Esophagus muscularis mucosa (tissue), 4 donors: ENCODE results near the gene CNN3. TPM values are rescaled to one million over a fixed set of nuclear protein-coding genes. Genes with fewer than 3 reads are reported as not detected.

Experiments used
- DNase-seq: peaks from one replicate; pipeline ENCODE4 v3.0.0-alpha.2; 2017; ENCODE audit errors: extremely low spot score
- H3K27ac ChIP-seq, 4 donors: fragments of 200-600 bp; sonication (generic); replicated peaks in 1 of 4; 1 replicate in 3 of 4; 2 replicates in 1 of 4; pipeline ENCODE4 v1.5.1; 2016 to 2019; ENCODE audit warnings: mild to moderate bottlenecking in 1 of 4
- H3K27me3 ChIP-seq, 4 donors: fragments of 200-600 bp; sonication (generic); one replicate each; pipeline versions ENCODE4 v1.5.1 to v1.6.0; 2016 to 2019
- H3K36me3 ChIP-seq, 4 donors: fragments of 200-600 bp; sonication (generic); one replicate each; pipeline ENCODE4 v1.5.1; 2016 to 2019
- H3K4me1 ChIP-seq, 4 donors: fragments of 200-600 bp; sonication (generic); one replicate each; pipeline ENCODE4 v1.5.1; 2016 to 2019
- H3K4me3 ChIP-seq, 4 donors: fragments of 200-600 bp; sonication (generic); 1 replicate in 2 of 4; 2 replicates in 2 of 4; pipeline ENCODE4 v1.5.1; 2016 to 2019; ENCODE audit warnings: mild to moderate bottlenecking in 4 of 4, moderate library complexity in 1 of 4
- H3K9me3 ChIP-seq, 4 donors: fragments of 200-600 bp; sonication (generic); 1 replicate in 3 of 4; 2 replicates in 1 of 4; pipeline ENCODE4 v1.5.1; 2016 to 2019
- CTCF ChIP-seq, 3 experiments: fragments of 200-600 bp in 2 of 3; fragments of 450-650 bp in 1 of 3; sonication (generic) in 2 of 3; IDR thresholded peaks; one replicate each; pipeline ENCODE4 v1.5.1; 2017 to 2019; ENCODE audit warnings: antibody characterized with exemption in 3 of 3, mild to moderate bottlenecking in 2 of 3, moderate library complexity in 1 of 3
- EP300 ChIP-seq: sonication (generic); formaldehyde crosslinking; IDR thresholded peaks from one replicate; pipeline ENCODE4 v1.6.1; 2017; ENCODE audit warnings: antibody characterized with exemption
- POLR2A ChIP-seq: fragments of 450-650 bp; IDR thresholded peaks from one replicate; pipeline ENCODE4 v1.6.1; 2017; ENCODE audit warnings: antibody characterized with exemption, moderate library complexity, mild to moderate bottlenecking, low read depth
- POLR2AphosphoS5 ChIP-seq, 2 donors: sonication (generic); formaldehyde crosslinking; IDR thresholded peaks; one replicate each; pipeline ENCODE4 v1.6.1; 2017; ENCODE audit warnings: antibody characterized with exemption in 2 of 2
- WGBS: methylation state at CpG from one replicate; pipeline ENCODE4 v1.1.5; 2018; 5-methylcytosine and 5-hydroxymethylcytosine counted together
- intact Hi-C: fragments of 100-400 bp; cut with DNase I; formaldehyde crosslinking; loops from one replicate; pipeline ENCODE4 v1.15.1; 2023
- total RNA-seq, 4 donors: library from RNA; depleted of rRNA; stranded (reverse); fragments of >200 nt; gene quantifications; one replicate each; pipeline versions ENCODE4 v1.1.0 to v1.2.1, GENCODE V29; 2016

The CNN3 gene
- total RNA-seq, 4 donors from 2014 or later, result 140 to 268 (median 194) TPM

- DNase-seq, result no peak
- H3K4me1 ChIP-seq, result peaks cover 0 to 97% (median 91%) of the 10 kb centered on the region in 4 donors
- H3K36me3 ChIP-seq, result peaks cover 0 to 46% (median 17%) of the 10 kb centered on the region in 4 donors
- H3K9me3 ChIP-seq, result no peaks in the 10 kb centered on the region
- peak overlapping the region; percentile 25 to 48 (median 29) for H3K27ac ChIP-seq
- no peaks in the 10 kb centered on the region for H3K27me3 ChIP-seq
- TF ChIP-seq POLR2AphosphoS5 (IDR thresholded peaks at IDR 0.05), result no peak
- TF ChIP-seq EP300, result no peak
- TF ChIP-seq POLR2A, result no peak
- no peak for TF ChIP-seq CTCF (IDR thresholded peaks at IDR 0.05)
- 78% methylated on average over 7 of the region's 7 CpGs for WGBS
- intact Hi-C loops, result no loop called here
- H3K4me3 ChIP-seq, result no peak overlapping the region
Measured at GRCh38 chr1:94903280-94904009, 23.5 kb downstream of the CNN3 start.

- no peak overlapping the region for H3K4me3 ChIP-seq
- intact Hi-C loops, result no loop called here
- H3K4me1 ChIP-seq, result peaks cover 0 to 84% (median 79%) of the 10 kb centered on the region in 4 donors
- no peak for DNase-seq
- WGBS, result 89% methylated on average over 4 of the region's 4 CpGs
- H3K27ac ChIP-seq, result peak overlapping the region in 1 of 4 donors; percentile 14
- no peaks in the 10 kb centered on the region for H3K9me3 ChIP-seq
- no peaks in the 10 kb centered on the region for H3K27me3 ChIP-seq
- peaks cover 0 to 61% (median 31%) of the 10 kb centered on the region in 4 donors for H3K36me3 ChIP-seq
- TF ChIP-seq CTCF (IDR thresholded peaks at IDR 0.05) (no peak), EP300 (no peak), POLR2A (no peak), POLR2AphosphoS5 (IDR thresholded peaks at IDR 0.05) (no peak)
Measured at GRCh38 chr1:94901841-94902240, 25.1 kb downstream of the CNN3 start.

- Histone ChIP-seq H3K27me3 (no peaks in the 10 kb centered on the region), H3K36me3 (peaks cover 0 to 81% (median 49%) of the 10 kb centered on the region in 4 donors), H3K9me3 (no peaks in the 10 kb centered on the region), H3K4me1 (peaks cover 0 to 63% (median 58%) of the 10 kb centered on the region in 4 donors), H3K27ac (peak overlapping the region; percentile 51 to 71 (median 58)), H3K4me3 (no peak overlapping the region)
- intact Hi-C loops, result no loop called here
- 43% methylated on average over 1 of the region's 1 CpG for WGBS
- TF ChIP-seq POLR2A (no peak), POLR2AphosphoS5 (IDR thresholded peaks at IDR 0.05) (no peak), CTCF (IDR thresholded peaks at IDR 0.05) (no peak), EP300 (no peak)
- no peak for DNase-seq
Measured at GRCh38 chr1:94899756-94900155, 27.2 kb downstream of the CNN3 start.

GRCh38 chr1:94898491-94899385, 28.2 kb downstream of the CNN3 start:
- WGBS, result 55% methylated on average over 7 of the region's 7 CpGs
- no peak for DNase-seq
- Histone ChIP-seq H3K4me3 (no peak overlapping the region), H3K27me3 (no peaks in the 10 kb centered on the region), H3K27ac (peak overlapping the region; percentile 51 to 71 (median 58)), H3K36me3 (peaks cover 0 to 85% (median 53%) of the 10 kb centered on the region in 4 donors), H3K9me3 (no peaks in the 10 kb centered on the region), H3K4me1 (peaks cover 0 to 53% (median 48%) of the 10 kb centered on the region in 4 donors)
- TF ChIP-seq POLR2A, result no peak
- no peak for TF ChIP-seq POLR2AphosphoS5 (IDR thresholded peaks at IDR 0.05)
- no peak for TF ChIP-seq CTCF (IDR thresholded peaks at IDR 0.05)
- TF ChIP-seq EP300, result no peak
- intact Hi-C loops, result no loop called here
